GM10248 (cell line): ENCODE measurements around the gene PRRC2B.
"Not testable (repeated sequence)": the region's sequence is repeated elsewhere in the genome, so short reads cannot be mapped to it uniquely, and the experiment has no call there.

ENCODE experiments used
- CTCF ChIA-PET: fragments of 300-600 bp; sonication (Branson Sonifier 250); formaldehyde crosslinking; extraction: SDS; loops from one replicate; lab custom pipeline; 2021; ENCODE audit warnings: antibody characterized with exemption; lab: Yijun Ruan, JAX
- POLR2A ChIA-PET: fragments of 350-650 bp; sonication (Branson Sonifier 250); formaldehyde crosslinking; extraction: SDS; loops from one replicate; lab custom pipeline; 2020; ENCODE audit warnings: antibody characterized with exemption; lab: Yijun Ruan, JAX
- DNase-seq: peaks from one replicate; pipeline ENCODE4 v3.0.0; 2012; ENCODE audit errors: extremely low spot score
- CTCF ChIP-seq: IDR thresholded peaks from 2 replicates; pipeline ENCODE4 v1.5.1; 2012; ENCODE audit warnings: mild to moderate bottlenecking, low read depth; ENCODE audit errors: extremely low read depth, missing control alignments, control extremely low read depth

Gene PRRC2B

GRCh38 chr9:131367450-131367849, 26.4 kb upstream of the PRRC2B start:
- ChIA-PET CTCF (interaction anchor here (1.3 to 2.7 kb wide), 3 partner anchors 17 to 136 kb away, joined by 3 to 13 read pairs (median 5); partner anchors contain the start of gene POMT1), POLR2A (interaction anchor here (1.2 kb wide), 1 partner anchor 30 kb away, joined by 3 read pairs; no protein-coding TSS in a partner anchor)
- no peak for TF ChIP-seq CTCF
- DNase-seq, result no peak

GRCh38 chr9:131370638-131371037, 23.2 kb upstream of the PRRC2B start:
- ChIA-PET CTCF (no interaction called here), POLR2A (no interaction called here)
- TF ChIP-seq CTCF, result no peak
- DNase-seq, result no peak

DNA sequence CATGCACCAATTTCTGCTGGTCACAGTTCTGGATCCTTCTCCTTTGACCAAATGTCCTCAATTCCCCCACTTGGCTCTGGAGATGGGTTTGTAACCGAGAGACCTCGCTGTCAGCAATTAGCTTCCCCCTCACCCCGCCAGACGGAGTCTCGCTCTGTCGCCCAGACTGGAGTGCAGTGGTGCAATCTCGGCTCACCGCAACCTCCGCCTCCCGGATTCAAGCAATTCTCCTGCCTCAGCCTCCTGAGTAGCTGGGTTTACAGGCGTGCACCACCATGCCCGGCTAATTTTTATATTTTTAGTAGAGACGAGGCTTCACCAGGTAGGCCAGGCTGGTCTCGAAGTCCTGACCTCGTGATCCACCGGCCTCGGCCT, 21.3 kb upstream of the PRRC2B start:
- ChIA-PET POLR2A (interaction anchor here (0.6 to 1.7 kb wide), 4 partner anchors 18 to 353 kb away, joined by 3 to 4 read pairs (median 4); partner anchors contain the start of gene NUP214), CTCF (interaction anchor here (0.9 to 3.0 kb wide), 12 partner anchors 10 to 383 kb away, joined by 3 to 16 read pairs (median 4); no protein-coding TSS in a partner anchor)
- not testable (repeated sequence) for DNase-seq

DNA sequence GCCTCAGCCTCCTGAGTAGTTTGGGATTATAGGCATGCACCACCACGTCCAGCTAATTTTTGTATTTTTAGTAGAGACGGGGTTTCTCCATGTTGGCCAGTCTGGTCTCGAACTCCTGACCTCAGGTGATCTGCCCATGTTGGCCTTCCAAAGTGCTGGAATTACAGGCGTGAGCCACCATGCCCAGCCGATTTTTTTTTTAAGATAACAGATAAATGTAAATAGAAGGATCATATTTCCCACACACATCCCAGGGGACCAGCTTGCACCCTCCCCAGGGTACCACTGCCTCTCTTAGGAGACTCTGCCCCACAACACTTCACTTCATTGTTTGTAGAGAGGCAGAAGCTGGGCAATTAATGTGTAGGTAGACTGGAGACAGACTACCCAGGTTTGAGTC, 19.2 kb upstream of the PRRC2B start:
- DNase-seq, POLR2A ChIA-PET: not testable (repeated sequence)
- CTCF ChIA-PET, result interaction anchor here (1.5 to 3.0 kb wide), 2 partner anchors 8 to 18 kb away, joined by 3 to 9 read pairs; no protein-coding TSS in a partner anchor

GRCh38 chr9:131379056-131379455, 14.8 kb upstream of the PRRC2B start:
- no peak for TF ChIP-seq CTCF
- ChIA-PET POLR2A (no interaction called here), CTCF (interaction anchor here (1.5 kb wide), 1 partner anchor 10 kb away, joined by 4 read pairs; no protein-coding TSS in a partner anchor)
- no peak for DNase-seq

DNA sequence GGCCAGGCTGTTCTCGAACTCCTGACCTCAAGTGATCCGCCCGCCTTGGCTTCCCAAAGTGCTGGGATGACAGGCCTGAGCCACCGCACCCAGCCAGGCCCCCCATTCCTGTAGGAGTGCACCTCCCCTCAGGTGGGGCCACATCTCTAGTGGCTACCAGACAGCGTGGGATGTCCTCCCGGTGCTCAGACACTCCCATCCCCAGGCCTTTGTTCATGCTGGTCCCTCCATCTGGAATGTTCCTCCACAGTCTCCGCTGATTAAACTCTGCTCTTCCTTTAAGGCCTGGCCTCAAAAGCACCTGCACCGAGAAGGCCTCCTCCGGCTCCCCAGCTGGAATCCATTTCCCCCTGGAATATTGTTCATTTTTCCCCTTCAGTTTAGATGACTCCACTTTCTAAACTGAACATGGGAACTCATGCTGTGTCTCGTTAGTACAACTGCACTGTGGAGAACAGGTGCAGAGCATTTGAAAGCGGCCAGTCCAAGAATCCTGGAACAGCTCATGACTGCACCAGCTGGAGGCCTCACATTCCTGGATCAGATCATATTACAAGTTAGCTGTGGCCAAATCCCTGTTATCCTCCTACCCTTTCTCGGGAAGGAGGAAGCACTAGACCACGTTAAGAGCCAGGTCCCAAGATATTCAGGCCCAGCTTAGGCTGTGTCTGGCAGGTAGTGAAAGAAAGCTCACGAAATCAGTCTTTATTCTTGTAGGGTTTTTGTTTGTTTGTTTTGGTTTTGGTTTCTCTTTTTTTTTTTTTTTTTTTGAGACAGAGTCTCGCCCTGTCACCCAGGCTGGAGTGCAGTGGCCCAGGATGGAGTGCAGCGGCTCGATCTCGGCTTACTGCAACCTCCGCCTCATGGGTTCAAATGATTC, 10.8 kb upstream of the PRRC2B start:
- no peak for DNase-seq
- CTCF ChIA-PET, result interaction anchor here (0.7 to 2.7 kb wide), 7 partner anchors 9 to 360 kb away, joined by 3 to 9 read pairs (median 4); no protein-coding TSS in a partner anchor
- POLR2A ChIA-PET, result no interaction called here
- TF ChIP-seq CTCF, result no peak

- no peak for TF ChIP-seq CTCF
- DNase-seq, result no peak
- ChIA-PET CTCF (interaction anchor here (1.2 to 2.7 kb wide), 2 partner anchors 12 to 94 kb away, joined by 3 to 7 read pairs; no protein-coding TSS in a partner anchor), POLR2A (no interaction called here)
These were observed 8.6 kb upstream of the PRRC2B start for GRCh38 chr9:131385296-131385695.
